GM19023 (cell line): Measurements from ENCODE around the gene EXD3.
"Not testable (repeated sequence)": the region's sequence is repeated elsewhere in the genome, so short reads cannot be mapped to it uniquely, and the experiment has no call there.

Experiments
- ATAC-seq: cut with Tn5 transposase; IDR thresholded peaks from one replicate; pipeline ENCODE4 v1.9.1; 2021; ENCODE audit warnings: mild to moderate bottlenecking, moderate library complexity; ENCODE audit not compliant: unreplicated experiment

Gene EXD3

DNA sequence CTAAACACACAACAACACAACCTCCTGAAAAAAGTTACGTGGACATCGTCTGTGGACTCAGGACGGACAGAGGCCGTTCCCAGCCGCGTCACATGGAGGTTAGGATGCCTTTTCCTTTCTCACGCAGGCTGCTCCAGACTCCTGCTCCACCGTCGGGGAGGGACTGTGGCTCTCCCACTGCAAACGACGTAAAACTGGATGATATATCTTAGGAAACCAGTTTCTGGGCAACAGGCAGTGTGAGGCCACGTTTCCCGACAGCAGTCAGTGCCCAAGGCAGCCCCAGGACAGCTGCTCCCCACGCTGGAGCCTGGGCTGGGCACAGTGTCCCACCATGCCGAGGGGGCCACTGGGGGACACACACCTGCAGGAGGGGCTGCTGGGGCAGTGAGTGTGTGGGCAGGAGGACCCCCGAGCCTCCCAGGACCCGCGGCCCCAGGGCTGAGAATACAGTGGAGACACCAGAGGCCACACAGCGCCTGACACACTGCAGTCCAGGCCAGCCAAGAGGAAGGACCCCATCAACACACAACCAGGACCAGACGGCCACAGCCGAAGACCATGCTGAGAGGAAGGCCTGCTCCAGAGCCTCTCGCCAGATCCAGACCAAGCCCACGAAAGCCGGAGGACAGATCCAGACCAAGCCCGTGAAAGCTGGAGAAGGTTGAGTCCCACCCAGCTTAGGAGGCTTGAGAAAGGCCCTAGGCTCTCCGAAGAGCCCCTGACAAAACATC is 26.2 kb downstream of the EXD3 start:
- no peak for ATAC-seq

DNA sequence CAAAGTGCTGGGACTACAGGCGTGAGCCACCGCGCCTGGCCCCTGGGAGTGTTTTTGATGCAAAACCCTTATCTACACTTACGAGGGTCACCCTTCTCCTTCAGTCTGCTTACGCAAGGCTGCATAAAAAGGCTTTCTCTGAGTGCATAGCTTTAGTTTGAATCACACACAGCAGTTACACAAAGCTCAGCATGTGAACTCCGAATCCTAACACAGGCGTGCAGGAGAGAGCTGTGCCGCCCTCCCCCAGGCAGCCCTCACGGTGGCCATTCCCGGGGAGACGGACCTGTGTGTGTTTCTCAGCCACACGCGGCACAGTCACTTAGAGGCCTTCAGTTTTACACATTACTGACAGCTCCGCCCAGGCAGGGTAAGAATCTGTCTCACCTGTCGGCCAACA is 26.7 kb downstream of the EXD3 start:
- ATAC-seq: no peak

GRCh38 chr9:137395666-137396010 is 27.3 kb downstream of the EXD3 start:
- no peak for ATAC-seq

DNA sequence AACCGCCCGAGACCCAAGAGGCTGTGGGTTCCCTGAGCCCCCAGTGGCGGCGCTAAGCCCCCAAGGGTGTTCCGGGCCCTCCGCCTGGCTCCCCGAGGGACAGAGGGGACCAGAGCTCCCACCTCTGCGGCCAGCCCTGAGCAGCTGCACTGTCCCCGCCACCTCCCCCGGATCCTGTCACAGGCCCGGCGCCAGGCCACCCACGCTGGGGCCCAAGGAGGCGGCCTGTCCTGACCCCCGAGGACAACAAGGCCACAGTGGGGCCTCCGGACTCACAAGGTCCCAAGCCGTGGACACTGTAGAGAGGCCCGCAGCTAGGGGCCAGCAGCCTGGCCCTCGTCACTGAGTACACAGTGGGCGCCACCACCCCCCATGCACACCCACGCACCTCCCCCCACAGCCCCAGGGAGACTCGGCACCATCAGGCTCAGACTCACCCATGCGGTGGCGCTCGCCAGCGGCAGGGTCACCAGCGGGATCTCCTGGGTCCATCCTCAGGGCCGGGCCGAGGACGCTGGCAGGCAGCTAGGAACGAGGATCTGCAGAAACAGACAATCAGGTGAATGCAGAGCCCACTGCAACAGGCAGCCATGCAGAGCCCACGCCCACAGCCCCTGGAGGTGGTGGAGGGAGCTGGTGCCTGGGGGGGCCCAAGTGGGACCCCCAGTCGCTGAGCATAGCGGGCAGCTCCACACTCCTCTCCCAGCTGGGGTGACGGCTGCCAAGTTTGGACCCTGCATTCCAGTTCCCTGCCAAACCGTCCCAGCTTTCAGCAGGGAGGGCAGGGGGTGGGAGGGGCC is 27.9 kb downstream of the EXD3 start:
- ATAC-seq: no peak

DNA sequence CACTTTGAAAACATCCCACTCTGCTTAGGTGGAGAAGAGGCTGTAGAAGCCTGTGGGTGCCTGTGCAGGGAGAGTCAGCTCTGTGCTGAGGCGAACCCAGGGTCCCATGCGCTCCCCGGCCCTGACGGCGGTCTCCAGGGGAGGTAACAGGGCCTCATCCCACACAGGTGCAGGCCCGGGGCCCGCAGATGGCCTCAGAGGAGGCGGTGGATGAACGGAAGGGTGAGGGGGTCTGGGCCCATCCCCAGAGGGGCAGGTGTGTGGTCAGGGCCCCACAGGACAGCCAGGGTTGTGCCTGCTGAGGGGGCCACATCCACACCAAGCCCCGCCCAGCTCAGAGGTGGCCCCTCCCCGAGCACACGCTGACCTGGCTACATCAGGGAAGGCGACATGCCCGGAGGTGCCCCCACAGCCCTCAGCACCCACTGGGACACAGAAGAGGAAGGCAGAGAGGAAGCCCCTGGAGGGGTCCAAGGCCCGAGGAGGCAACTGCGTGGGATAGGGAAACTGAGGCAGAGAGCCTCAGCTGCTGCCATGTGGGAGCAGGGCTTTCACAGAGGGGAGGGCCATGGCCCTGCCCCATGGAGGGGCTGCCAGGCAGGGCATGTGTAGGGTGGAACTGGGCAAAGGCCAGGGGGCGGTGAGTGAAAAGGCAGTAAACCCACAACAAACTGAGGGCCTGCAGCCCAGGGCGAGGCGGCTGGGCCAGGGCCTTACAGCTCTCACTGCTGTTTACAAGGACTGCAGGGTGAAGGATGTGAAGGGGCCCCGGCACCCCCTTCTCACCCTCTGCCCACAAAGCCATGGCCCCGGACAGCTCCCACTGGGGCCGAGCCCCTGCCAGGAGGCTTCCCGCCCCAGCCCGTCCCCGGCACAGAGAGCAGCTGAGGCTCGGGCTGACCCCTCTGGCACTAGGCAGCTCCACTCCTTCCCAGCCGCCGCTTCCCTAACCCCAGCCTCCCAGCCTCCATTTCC is 29.5 kb downstream of the EXD3 start:
- ATAC-seq: no peak

DNA sequence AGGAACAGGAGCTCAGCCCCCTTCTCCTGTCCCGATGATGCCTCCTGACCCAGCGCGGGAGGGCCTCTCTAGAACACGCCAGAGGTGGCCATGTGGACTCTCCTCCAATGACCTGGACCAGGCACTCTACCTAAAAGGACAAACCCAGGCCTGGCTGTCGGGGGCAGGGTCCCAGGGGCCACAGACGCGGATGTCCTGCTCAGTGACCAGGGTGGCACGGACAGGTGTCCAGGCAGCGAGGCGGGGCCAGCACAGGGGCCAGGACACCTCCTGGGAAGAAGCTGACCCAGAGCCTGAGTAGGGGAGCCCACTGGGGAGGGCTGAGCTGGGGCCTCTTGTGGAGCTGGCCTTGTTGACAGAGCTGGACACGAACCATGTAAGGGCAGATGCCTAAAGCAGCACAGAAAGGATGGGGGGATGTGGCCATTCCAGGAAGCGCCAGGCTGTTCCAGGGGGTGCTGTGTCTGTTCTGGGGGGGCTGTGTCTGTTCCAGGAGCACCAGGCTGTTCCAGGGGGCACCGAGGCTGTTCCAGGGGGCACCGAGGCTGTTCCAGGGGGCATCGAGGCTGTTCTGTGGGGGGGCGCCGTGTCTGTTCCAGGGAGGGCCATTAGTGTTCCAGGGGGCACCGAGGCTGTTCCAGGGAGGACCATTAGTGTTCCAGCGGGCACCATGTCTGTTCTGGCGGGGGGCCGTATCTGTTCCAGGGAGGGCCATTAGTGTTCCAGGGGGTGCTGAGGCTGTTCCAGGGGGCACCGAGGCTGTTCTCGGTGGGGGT is 30.5 kb downstream of the EXD3 start:
- ATAC-seq: no peak

DNA sequence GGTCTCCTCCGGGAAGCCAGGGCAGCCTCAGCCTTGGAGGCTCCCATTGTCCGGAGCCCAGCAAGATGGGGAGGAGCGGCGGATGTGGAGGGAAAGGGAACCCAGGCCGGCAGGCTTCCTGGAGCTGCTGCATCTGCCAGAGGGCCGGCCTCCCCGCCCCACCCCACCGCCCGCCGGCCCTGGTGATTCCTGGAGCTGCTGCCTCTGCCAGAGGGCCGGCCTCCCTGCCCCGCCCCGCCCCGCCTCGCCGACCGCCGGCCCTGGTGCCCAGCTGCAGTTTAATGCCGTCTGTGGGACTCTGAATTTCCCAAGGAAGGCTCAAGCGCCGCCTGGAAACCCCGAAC is 31.6 kb downstream of the EXD3 start:
- no peak for ATAC-seq

DNA sequence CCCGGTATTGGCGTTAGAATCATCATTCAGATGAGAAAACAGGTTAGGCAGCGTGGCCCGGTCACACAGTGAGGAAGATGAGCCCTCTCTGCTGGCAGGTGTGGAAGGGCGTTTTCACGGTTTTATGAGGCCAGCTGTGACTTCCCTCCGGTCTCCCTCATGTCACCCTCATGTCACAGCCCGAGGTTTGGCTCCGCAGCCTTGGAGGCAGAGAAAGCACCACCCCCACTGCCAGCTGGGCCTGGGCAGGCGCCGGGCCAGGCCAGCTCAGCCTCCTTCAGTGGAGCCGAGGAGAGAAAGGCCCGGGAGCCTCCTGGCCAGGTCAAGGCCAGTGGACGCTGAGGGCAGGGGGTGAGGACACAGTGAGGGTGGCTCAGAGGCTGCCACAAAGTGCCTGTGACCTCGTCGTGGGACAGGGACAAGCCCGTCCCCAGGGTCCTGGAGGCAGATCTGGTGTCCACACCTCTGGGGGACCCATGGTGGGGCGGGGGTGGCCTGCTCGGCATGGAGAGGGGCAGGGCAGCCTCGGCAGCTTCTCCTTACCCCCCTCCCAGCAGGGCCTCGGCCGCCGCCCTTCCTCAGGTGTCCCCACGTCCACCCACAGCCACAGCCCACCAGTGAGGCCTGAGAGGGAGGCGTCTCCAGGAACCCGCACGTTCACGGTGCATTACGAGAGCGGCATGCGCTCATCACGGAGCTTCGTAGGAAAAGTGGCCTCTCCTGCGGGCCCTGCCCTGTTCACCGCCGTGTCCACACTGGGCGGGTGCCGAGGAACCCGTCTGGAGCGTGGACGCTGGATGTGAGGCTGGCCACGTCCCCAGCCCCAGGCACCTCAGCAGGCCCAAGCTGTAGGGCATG is 32.2 kb downstream of the EXD3 start:
- ATAC-seq: no peak

GRCh38 chr9:137389428-137389746 is 33.6 kb downstream of the EXD3 start:
- ATAC-seq: no peak

DNA sequence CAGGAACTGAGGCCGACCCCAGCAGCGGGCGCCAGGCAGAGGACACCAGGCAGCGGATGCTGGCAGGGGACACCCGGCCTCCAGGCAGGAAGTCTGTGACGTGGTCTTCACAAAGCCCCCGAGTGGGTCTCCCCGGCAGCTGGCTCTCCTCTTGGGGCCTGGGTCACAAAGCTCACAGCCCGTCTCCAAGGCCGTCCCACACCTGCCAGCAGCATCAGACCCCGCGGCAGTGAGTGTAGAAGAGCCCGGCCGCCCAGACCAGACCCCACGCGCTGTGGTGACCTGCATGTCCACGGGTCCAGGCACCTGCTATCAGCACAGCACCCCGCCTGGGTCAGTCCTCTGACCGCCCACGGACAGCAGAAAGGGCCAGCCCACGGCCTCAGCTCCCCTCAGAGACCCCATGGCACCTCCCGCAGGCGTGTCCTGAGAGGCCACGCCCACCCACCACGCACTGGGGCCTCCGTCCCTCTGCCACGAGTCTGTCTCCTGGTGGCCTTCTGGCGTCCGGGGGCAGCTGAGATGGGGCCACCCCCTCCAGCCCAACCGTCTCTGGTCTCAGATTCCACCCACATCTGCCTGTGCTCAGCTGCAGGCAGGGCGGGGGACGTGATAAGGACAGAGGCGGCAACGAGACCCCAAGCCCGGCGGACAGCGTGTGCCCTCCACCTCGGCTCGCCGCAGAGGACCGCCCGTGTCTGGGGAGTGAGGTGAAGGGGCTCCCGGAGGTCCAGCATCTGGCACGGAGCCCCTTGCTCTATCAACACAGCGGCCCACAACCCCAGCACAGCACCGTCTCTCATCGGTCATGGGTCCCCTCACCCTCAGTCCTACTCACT is 34.2 kb downstream of the EXD3 start:
- no peak for ATAC-seq

GRCh38 chr9:137387891-137388560 is 34.9 kb downstream of the EXD3 start:
- no peak for ATAC-seq

GRCh38 chr9:137387114-137387890 is 35.7 kb downstream of the EXD3 start:
- ATAC-seq: no peak

DNA sequence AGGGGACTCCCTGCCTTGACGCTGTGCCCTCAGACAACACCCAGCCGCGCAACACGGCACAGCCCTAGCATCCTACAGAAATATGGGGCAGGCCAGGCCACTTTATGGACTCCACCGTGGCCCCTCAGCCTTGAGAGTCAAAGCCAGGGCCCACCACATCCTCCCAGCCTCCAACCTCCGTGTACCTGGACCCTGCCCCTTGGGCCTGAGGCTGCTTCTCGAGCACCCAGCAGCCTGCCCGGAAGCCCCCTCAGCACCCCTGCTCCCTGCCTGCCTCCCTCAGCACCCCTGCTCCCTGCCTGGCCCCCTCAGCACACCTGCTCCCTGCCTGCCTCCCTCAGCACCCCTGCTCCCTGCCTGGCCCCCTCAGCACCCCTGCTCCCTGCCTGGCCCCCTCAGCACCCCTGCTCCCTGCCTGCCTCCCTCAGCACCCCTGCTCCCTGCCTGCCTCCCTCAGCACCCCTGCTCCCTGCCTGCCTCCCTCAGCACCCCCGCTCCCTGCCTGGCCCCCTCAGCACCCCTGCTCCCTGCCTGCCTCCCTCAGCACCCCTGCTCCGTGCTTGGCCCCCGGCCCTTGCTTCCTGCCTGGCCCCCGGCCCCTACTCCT is 36.4 kb downstream of the EXD3 start:
- not testable (repeated sequence) for ATAC-seq

GRCh38 chr9:137385061-137385655 is 37.8 kb downstream of the EXD3 start:
- ATAC-seq: no peak

- no peak for ATAC-seq
These were observed 38.9 kb downstream of the EXD3 start for GRCh38 chr9:137383784-137384756.
